Mesothelial cell of epicardium (in vitro differentiated cells): Measurements from ENCODE around the gene ATOSB. TPM values are rescaled to one million over a fixed set of nuclear protein-coding genes. Genes with fewer than 3 reads are reported as not detected.

Source experiments
- DNase-seq, 2 experiments: peaks; one replicate each; pipeline ENCODE4 v3.0.0; 2021; ENCODE audit warnings: low spot score in 2 of 2; ENCODE audit not compliant: unreplicated experiment in 2 of 2
- H3K27ac Mint-ChIP-seq: 2 replicates; pipeline ENCODE4 v1.8.0; 2021; ENCODE audit warnings: mixed read lengths
- H3K27me3 Mint-ChIP-seq: 2 replicates; pipeline ENCODE4 v1.8.0; 2021; ENCODE audit warnings: low read depth, mixed read lengths
- H3K36me3 Mint-ChIP-seq: 2 replicates; pipeline ENCODE4 v1.8.0; 2021; ENCODE audit warnings: mixed read lengths
- H3K4me1 Mint-ChIP-seq: 2 replicates; pipeline ENCODE4 v1.8.0; 2021; ENCODE audit warnings: mixed read lengths
- H3K4me3 Mint-ChIP-seq: 2 replicates; pipeline ENCODE4 v1.8.0; 2021; ENCODE audit warnings: mild to moderate bottlenecking, moderate library complexity, mixed read lengths
- H3K9me3 Mint-ChIP-seq: 2 replicates; pipeline ENCODE4 v1.8.0; 2021; ENCODE audit warnings: mixed read lengths
- total RNA-seq: library from RNA; stranded (reverse); gene quantifications from 3 replicates; pipeline ENCODE4 v1.2.1, GENCODE V29; 2021
- TF ChIP-seq, protein P1 (sequence below): fragments of 200-600 bp; sonication (generic); IDR thresholded peaks from one replicate; pipeline ENCODE4 v1.5.0; 2021; ENCODE audit warnings: antibody characterized with exemption; ENCODE audit not compliant: unreplicated experiment

Gene ATOSB
- total RNA-seq, 1 donor from 2014 or later = 21.7 TPM

DNA sequence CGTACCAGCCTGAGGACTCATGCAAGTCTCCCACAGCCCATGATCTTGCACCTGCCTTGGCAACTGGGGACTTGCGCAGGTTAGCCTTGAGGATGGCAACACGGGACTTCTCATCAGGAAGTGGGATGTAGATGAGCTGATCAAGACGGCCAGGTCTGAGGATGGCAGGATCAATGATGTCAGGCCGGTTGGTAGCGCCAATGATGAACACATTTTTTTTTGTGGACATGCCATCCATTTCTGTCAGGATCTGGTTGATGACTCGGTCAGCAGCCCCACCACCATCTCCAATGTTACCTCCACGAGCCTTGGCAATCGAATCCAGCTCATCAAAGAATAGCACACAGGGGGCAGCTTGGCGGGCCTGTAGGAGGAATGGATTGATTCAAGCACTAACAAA, 56.2 kb downstream of the ATOSB start:
- TF ChIP-seq, protein P1, sequence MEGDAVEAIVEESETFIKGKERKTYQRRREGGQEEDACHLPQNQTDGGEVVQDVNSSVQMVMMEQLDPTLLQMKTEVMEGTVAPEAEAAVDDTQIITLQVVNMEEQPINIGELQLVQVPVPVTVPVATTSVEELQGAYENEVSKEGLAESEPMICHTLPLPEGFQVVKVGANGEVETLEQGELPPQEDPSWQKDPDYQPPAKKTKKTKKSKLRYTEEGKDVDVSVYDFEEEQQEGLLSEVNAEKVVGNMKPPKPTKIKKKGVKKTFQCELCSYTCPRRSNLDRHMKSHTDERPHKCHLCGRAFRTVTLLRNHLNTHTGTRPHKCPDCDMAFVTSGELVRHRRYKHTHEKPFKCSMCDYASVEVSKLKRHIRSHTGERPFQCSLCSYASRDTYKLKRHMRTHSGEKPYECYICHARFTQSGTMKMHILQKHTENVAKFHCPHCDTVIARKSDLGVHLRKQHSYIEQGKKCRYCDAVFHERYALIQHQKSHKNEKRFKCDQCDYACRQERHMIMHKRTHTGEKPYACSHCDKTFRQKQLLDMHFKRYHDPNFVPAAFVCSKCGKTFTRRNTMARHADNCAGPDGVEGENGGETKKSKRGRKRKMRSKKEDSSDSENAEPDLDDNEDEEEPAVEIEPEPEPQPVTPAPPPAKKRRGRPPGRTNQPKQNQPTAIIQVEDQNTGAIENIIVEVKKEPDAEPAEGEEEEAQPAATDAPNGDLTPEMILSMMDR = no peak
- Mint-ChIP-seq H3K4me3 (no peak overlapping the region), H3K9me3 (peaks cover 3% of the 10 kb centered on the region), H3K27me3 (no peaks in the 10 kb centered on the region), H3K36me3 (peaks cover 76% of the 10 kb centered on the region), H3K27ac (no peak overlapping the region), H3K4me1 (no peaks in the 10 kb centered on the region)
- DNase-seq = no peak

- Mint-ChIP-seq H3K36me3 (peaks cover 85% of the 10 kb centered on the region), H3K27ac (no peak overlapping the region)
- TF ChIP-seq, protein P1 = no peak
These were observed 58.4 kb downstream of the ATOSB start for GRCh38 chr9:35057271-35057620.

DNA sequence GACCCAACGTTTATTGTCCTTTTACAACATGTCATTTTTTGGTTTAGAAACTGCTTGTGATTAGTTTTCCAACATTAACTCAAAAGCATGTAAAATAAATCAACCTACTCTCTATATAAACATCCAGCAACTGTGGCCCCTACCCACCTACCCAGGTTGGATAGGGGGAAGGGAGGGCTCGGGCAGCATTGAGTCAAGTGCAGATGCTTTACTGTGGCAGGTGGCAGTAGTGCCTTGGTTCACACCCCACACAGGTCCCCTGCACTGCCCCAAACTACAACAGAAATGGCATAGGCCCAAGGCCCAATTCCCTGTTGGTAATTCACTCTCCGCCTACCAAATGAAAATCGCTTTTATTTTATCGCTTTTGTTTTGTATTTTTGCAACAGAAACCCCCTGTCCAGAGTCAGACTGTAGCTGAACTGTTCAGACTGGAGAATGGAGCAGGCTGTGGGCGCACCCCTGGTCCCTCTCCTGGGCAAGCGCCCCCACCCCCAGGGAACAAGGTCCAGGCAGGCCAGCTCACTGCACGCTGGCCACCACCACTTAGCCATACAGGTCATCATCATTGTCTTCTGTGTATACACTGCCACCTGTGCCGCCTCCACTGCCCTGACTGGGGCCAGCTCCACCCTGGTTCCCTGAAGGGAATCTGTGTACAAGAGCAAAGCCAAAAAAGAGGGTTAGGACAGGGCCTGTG, 58.9 kb downstream of the ATOSB start:
- peaks cover 84% of the 10 kb centered on the region for H3K36me3 Mint-ChIP-seq
- DNase-seq = no peak
- no peak overlapping the region for H3K27ac Mint-ChIP-seq
- H3K4me1 Mint-ChIP-seq = no peaks in the 10 kb centered on the region
- no peak overlapping the region for H3K4me3 Mint-ChIP-seq
- no peaks in the 10 kb centered on the region for H3K27me3 Mint-ChIP-seq
- TF ChIP-seq, protein P1 = no peak
- peaks cover 14% of the 10 kb centered on the region for H3K9me3 Mint-ChIP-seq

More at GRCh38 chr9:35057271-35057620, 58.4 kb downstream of the ATOSB start:
- H3K27me3 Mint-ChIP-seq = no peaks in the 10 kb centered on the region
- no peak for DNase-seq
- no peak overlapping the region for H3K4me3 Mint-ChIP-seq
- peaks cover 14% of the 10 kb centered on the region for H3K9me3 Mint-ChIP-seq
- no peaks in the 10 kb centered on the region for H3K4me1 Mint-ChIP-seq

- Mint-ChIP-seq H3K36me3 (peaks cover 73% of the 10 kb centered on the region), H3K9me3 (peaks cover 14% of the 10 kb centered on the region)
- no peak for DNase-seq
These were observed 60.6 kb downstream of the ATOSB start for GRCh38 chr9:35054871-35055644.

DNA sequence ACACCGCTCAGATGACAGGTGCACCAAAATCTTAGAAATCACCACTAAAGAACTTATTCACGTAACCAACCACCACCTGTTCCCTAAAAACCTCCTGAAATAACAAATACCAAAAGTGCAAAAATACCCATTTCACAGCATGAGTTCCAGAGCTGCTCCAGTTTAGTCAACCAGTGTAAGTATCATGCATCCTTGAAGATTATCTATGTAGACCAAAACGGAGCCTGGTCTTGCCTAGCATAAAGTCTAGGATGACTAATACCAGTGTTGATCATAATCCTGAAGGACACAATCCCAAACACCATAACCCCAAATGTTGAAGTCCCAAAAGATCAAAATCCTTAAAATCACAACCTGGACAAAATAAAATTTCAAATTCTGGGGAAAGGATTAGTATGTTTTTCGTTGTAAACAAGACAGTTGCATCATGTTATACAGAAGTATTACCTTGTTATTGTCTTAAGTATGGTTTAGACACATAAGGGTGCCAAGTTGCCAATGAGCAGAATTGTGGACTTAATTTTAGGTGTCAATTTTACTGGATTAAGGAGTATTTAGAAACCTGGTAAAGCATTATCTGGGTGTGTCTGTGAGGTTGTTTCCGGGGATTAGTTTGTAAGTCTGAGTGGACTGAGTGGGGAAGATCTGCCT, 61.4 kb downstream of the ATOSB start:
- Mint-ChIP-seq H3K36me3 (peaks cover 67% of the 10 kb centered on the region), H3K4me1 (no peaks in the 10 kb centered on the region), H3K9me3 (peaks cover 14% of the 10 kb centered on the region), H3K27me3 (no peaks in the 10 kb centered on the region), H3K27ac (no peak overlapping the region), H3K4me3 (no peak overlapping the region)
- no peak for DNase-seq
- TF ChIP-seq, protein P1 = no peak

More at GRCh38 chr9:35054871-35055644, 60.6 kb downstream of the ATOSB start:
- TF ChIP-seq, protein P1 = no peak
- Mint-ChIP-seq H3K4me3 (no peak overlapping the region), H3K4me1 (no peaks in the 10 kb centered on the region), H3K27ac (no peak overlapping the region), H3K27me3 (no peaks in the 10 kb centered on the region)

Other genes with a start within 250 kb of the ATOSB start
- 0.62 to 0.99 TPM (median 0.83 TPM) in 3 replicates for gene PHF24, start 157.6 kb downstream of the ATOSB start, total RNA-seq
- gene DNAJB5, start 126.1 kb downstream of the ATOSB start, total RNA-seq = 15.4 to 18.4 TPM (median 16.4 TPM) in 3 replicates
- 313 to 318 TPM (median 317 TPM) in 3 replicates for gene VCP, start 43.2 kb downstream of the ATOSB start, total RNA-seq
- 48.8 to 52.2 TPM (median 51.8 TPM) in 3 replicates for gene FANCG, start 35.9 kb downstream of the ATOSB start, total RNA-seq
- gene PIGO, start 19.3 kb downstream of the ATOSB start, total RNA-seq = 28.4 to 31.2 TPM (median 28.9 TPM) in 3 replicates
- 92.2 to 95.3 TPM (median 93.4 TPM) in 3 replicates for gene STOML2, start 12.7 kb downstream of the ATOSB start, total RNA-seq
- 28.1 to 31.0 TPM (median 29.9 TPM) in 3 replicates for gene UNC13B, start 46.1 kb upstream of the ATOSB start, total RNA-seq